Neural cell (in vitro differentiated cells): ENCODE results near the gene CDKL5. TPM values are rescaled to one million over a fixed set of nuclear protein-coding genes. Genes with fewer than 3 reads are reported as not detected.

Experiments used
- H2AFZ ChIP-seq: fragments of 200-600, 300-800 bp; sonication (generic), shearing (Covaris generic); 2 replicates; pipeline ENCODE4 v1.6.0; 2014; ENCODE audit warnings: low read depth, mild to moderate bottlenecking, antibody characterized with exemption, low read length, moderate library complexity
- H3F3A ChIP-seq: fragments of 200-600 bp; shearing (Covaris generic); 2 replicates; pipeline ENCODE4 v1.6.1; 2016; ENCODE audit warnings: mild to moderate bottlenecking, moderate library complexity, mixed read lengths, antibody characterized with exemption, low read length; ENCODE audit not compliant: insufficient read depth, poor library complexity, severe bottlenecking
- H3K27ac ChIP-seq: fragments of 200-600, 300-800 bp; sonication (generic), shearing (Covaris generic); 2 replicates; pipeline ENCODE4 v1.5.1; 2014; ENCODE audit warnings: mild to moderate bottlenecking, low read length, moderate library complexity
- H3K27me3 ChIP-seq: fragments of 300-800, 200-600 bp; sonication (generic), shearing (Covaris generic); 2 replicates; pipeline ENCODE4 v1.6.0; 2014; ENCODE audit warnings: mild to moderate bottlenecking, low read depth, low read length, moderate library complexity; ENCODE audit not compliant: insufficient read depth
- H3K36me3 ChIP-seq: fragments of 300-800, 200-600 bp; sonication (generic), shearing (Covaris generic); 2 replicates; pipeline ENCODE4 v1.5.1; 2014; ENCODE audit warnings: mild to moderate bottlenecking, antibody characterized with exemption, low read length, moderate library complexity; ENCODE audit not compliant: insufficient read depth
- H3K4me2 ChIP-seq: fragments of 300-800, 200-600 bp; sonication (generic), shearing (Covaris generic); 2 replicates; pipeline ENCODE4 v1.6.0; 2014; ENCODE audit warnings: mild to moderate bottlenecking, low read length
- H3K4me3 ChIP-seq: fragments of 300-800, 200-600 bp; sonication (generic), shearing (Covaris generic); 2 replicates; pipeline ENCODE4 v1.5.1; 2014; ENCODE audit warnings: mild to moderate bottlenecking, low read length, moderate library complexity
- H3K79me2 ChIP-seq: fragments of 200-600 bp; shearing (Covaris generic); replicated peaks from 2 replicates; pipeline ENCODE4 v1.6.0; 2014; ENCODE audit warnings: mild to moderate bottlenecking, low read length, moderate library complexity; ENCODE audit not compliant: insufficient read depth
- H3K9ac ChIP-seq: fragments of 300-800, 200-600 bp; sonication (generic), shearing (Covaris generic); 2 replicates; pipeline ENCODE4 v1.6.1; 2016; ENCODE audit warnings: mild to moderate bottlenecking, low read length, mixed read lengths
- H3K9me2 ChIP-seq: fragments of 200-600 bp; shearing (Covaris generic); 2 replicates; pipeline ENCODE4 v1.6.1; 2016; ENCODE audit warnings: mild to moderate bottlenecking, low read length, mixed read lengths; ENCODE audit not compliant: insufficient read depth
- H3K9me3 ChIP-seq: fragments of 200-600, 300-800 bp; sonication (generic), shearing (Covaris generic); 2 replicates; pipeline ENCODE4 v1.6.1; 2016; ENCODE audit warnings: mild to moderate bottlenecking, mixed run types, low read length, moderate library complexity, mixed read lengths
- H4K20me1 ChIP-seq: fragments of 200-600 bp; shearing (Covaris generic); 2 replicates; pipeline ENCODE4 v1.6.1; 2016; ENCODE audit warnings: mild to moderate bottlenecking, mixed run types; ENCODE audit not compliant: insufficient read depth
- EP300 ChIP-seq: fragments of 450-650 bp; conservative IDR thresholded peaks from 2 replicates; pipeline ENCODE4 v1.6.1; 2014; ENCODE audit warnings: antibody characterized with exemption, mild to moderate bottlenecking, moderate library complexity; ENCODE audit not compliant: poor library complexity, severe bottlenecking
- EZH2 ChIP-seq: fragments of 200-600, 300-800 bp; shearing (Covaris generic), sonication (generic); IDR thresholded peaks from 2 replicates; pipeline ENCODE4 v1.6.1; 2014; ENCODE audit warnings: antibody characterized with exemption, low read length, borderline replicate concordance, mild to moderate bottlenecking; ENCODE audit not compliant: insufficient read depth, poor library complexity, severe bottlenecking
- MXI1 ChIP-seq: fragments of 450-650 bp; conservative IDR thresholded peaks from 2 replicates; pipeline ENCODE4 v1.6.1; 2014; ENCODE audit warnings: antibody characterized with exemption, mild to moderate bottlenecking; ENCODE audit not compliant: poor library complexity, severe bottlenecking
- POLR2AphosphoS5 ChIP-seq: IDR thresholded peaks from 2 replicates; pipeline ENCODE4 v1.6.1; 2012
- RAD21 ChIP-seq: fragments of 450-650 bp; conservative IDR thresholded peaks from 2 replicates; pipeline ENCODE4 v1.6.1; 2014; ENCODE audit warnings: antibody characterized with exemption, mild to moderate bottlenecking, moderate library complexity
- REST ChIP-seq: IDR thresholded peaks from 2 replicates; pipeline ENCODE4 v1.6.1; 2012; ENCODE audit warnings: borderline replicate concordance
- SMC3 ChIP-seq: fragments of 450-650 bp; conservative IDR thresholded peaks from 2 replicates; pipeline ENCODE4 v1.6.1; 2014; ENCODE audit warnings: antibody characterized with exemption, mild to moderate bottlenecking, moderate library complexity; ENCODE audit not compliant: poor library complexity
- TAF1 ChIP-seq: IDR thresholded peaks from 2 replicates; pipeline ENCODE4 v1.6.1; 2012; ENCODE audit warnings: low read depth
- polyA plus RNA-seq: library from polyadenylated mRNA; depleted of rRNA; stranded (reverse); fragments of >200 nt; gene quantifications from 2 replicates; pipeline ENCODE4 v1.2.3, GENCODE V29; 2014
- TF ChIP-seq, protein P1 (sequence below): fragments of 450-650 bp; IDR thresholded peaks from 2 replicates; pipeline ENCODE4 v1.5.1; 2014; ENCODE audit warnings: antibody characterized with exemption, mild to moderate bottlenecking, moderate library complexity; ENCODE audit not compliant: poor library complexity, severe bottlenecking

CDKL5 gene
- polyA plus RNA-seq, 1 donor from 2014 or later: 5.3 TPM

GRCh38 chrX:18640686-18641085 is 215.3 kb downstream of the CDKL5 start:
- H3K27ac ChIP-seq: no peak overlapping the region
- H4K20me1 ChIP-seq: no peaks in the 10 kb centered on the region
- H3K9ac ChIP-seq: no peak overlapping the region
- H3K4me2 ChIP-seq: no peak overlapping the region
- no peaks in the 10 kb centered on the region for H3K36me3 ChIP-seq
- H3F3A ChIP-seq: no peaks in the 10 kb centered on the region
- no peak overlapping the region for H3K4me3 ChIP-seq
- H3K27me3 ChIP-seq: no peaks in the 10 kb centered on the region
- H3K9me3 ChIP-seq: no peaks in the 10 kb centered on the region
- no peak overlapping the region for H2AFZ ChIP-seq
- no peaks in the 10 kb centered on the region for H3K9me2 ChIP-seq
- H3K79me2 ChIP-seq: no peaks in the 10 kb centered on the region
- TF ChIP-seq REST: no peak
- TF ChIP-seq, protein P1, sequence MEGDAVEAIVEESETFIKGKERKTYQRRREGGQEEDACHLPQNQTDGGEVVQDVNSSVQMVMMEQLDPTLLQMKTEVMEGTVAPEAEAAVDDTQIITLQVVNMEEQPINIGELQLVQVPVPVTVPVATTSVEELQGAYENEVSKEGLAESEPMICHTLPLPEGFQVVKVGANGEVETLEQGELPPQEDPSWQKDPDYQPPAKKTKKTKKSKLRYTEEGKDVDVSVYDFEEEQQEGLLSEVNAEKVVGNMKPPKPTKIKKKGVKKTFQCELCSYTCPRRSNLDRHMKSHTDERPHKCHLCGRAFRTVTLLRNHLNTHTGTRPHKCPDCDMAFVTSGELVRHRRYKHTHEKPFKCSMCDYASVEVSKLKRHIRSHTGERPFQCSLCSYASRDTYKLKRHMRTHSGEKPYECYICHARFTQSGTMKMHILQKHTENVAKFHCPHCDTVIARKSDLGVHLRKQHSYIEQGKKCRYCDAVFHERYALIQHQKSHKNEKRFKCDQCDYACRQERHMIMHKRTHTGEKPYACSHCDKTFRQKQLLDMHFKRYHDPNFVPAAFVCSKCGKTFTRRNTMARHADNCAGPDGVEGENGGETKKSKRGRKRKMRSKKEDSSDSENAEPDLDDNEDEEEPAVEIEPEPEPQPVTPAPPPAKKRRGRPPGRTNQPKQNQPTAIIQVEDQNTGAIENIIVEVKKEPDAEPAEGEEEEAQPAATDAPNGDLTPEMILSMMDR: no peak
- TF ChIP-seq EZH2: no peak
- no peak for TF ChIP-seq MXI1
- no peak for TF ChIP-seq RAD21
- no peak for TF ChIP-seq EP300
- no peak for TF ChIP-seq TAF1
- TF ChIP-seq SMC3: no peak
- TF ChIP-seq POLR2AphosphoS5: no peak

DNA sequence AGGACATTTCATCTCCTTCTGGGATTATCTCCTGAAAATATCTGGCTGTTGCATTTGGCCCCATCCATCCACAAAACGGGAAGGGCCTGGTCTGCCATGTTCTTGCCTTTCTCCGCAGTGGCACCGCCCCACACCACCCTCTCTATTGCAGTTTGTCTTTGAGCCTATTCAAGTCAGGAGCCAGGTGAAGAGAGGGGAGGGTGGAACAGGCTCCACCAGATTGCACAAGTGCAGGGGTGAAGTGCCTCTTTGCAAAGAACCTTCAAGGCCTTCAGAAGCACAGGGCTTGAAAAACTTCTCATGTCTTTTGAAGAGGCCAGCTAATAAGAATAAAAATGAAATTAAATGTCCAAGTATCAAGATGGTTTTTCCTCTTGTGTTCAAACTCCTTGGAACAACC is 217.8 kb downstream of the CDKL5 start:
- no peaks in the 10 kb centered on the region for H3F3A ChIP-seq
- H3K27ac ChIP-seq: no peak overlapping the region
- H3K79me2 ChIP-seq: no peaks in the 10 kb centered on the region
- H3K9me2 ChIP-seq: no peaks in the 10 kb centered on the region
- no peaks in the 10 kb centered on the region for H3K27me3 ChIP-seq
- no peaks in the 10 kb centered on the region for H4K20me1 ChIP-seq
- no peaks in the 10 kb centered on the region for H3K36me3 ChIP-seq
- H3K9ac ChIP-seq: no peak overlapping the region
- no peak overlapping the region for H3K4me3 ChIP-seq
- H2AFZ ChIP-seq: no peak overlapping the region
- H3K9me3 ChIP-seq: no peaks in the 10 kb centered on the region
- H3K4me2 ChIP-seq: no peak overlapping the region
- TF ChIP-seq MXI1: no peak

DNA sequence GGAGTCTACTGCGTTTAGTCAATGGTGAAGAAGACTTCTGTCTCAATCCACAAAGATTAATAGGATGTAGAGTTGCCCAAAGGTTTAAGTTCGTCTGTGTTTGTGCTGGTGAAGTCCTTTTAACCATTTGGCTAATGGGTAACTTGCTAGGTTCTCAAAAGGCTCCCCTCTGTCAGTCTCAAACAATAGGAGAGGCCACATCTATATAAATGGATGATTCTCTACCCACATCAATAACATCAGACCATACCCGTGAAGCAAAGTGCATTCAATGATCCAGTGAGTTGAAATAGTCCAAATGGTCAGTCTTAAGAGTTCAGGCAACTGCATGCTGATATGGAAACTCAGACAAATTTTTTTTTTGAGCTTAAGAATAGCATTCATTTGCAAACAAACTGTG is 218.4 kb downstream of the CDKL5 start:
- TF ChIP-seq RAD21: no peak
- no peak for TF ChIP-seq EP300
- TF ChIP-seq, protein P1: no peak
- TF ChIP-seq EZH2: no peak
- no peak for TF ChIP-seq TAF1
- H2AFZ ChIP-seq: no peak overlapping the region
- no peaks in the 10 kb centered on the region for H3K27me3 ChIP-seq
- H3K4me3 ChIP-seq: no peak overlapping the region
- no peaks in the 10 kb centered on the region for H3K9me2 ChIP-seq
- H3K9me3 ChIP-seq: no peaks in the 10 kb centered on the region
- no peak overlapping the region for H3K9ac ChIP-seq
- H4K20me1 ChIP-seq: no peaks in the 10 kb centered on the region
- H3K4me2 ChIP-seq: no peak overlapping the region
- no peaks in the 10 kb centered on the region for H3F3A ChIP-seq
- no peaks in the 10 kb centered on the region for H3K79me2 ChIP-seq
- H3K27ac ChIP-seq: no peak overlapping the region
- no peaks in the 10 kb centered on the region for H3K36me3 ChIP-seq
